Neural cell (in vitro differentiated cells): Measurements from ENCODE around the gene TRIM46.

Experiments used
- EP300 ChIP-seq: fragments of 450-650 bp; conservative IDR thresholded peaks from 2 replicates; pipeline ENCODE4 v1.6.1; 2014; ENCODE audit warnings: antibody characterized with exemption, mild to moderate bottlenecking, moderate library complexity; ENCODE audit not compliant: poor library complexity, severe bottlenecking
- EZH2 ChIP-seq: fragments of 200-600, 300-800 bp; shearing (Covaris generic), sonication (generic); IDR thresholded peaks from 2 replicates; pipeline ENCODE4 v1.6.1; 2014; ENCODE audit warnings: antibody characterized with exemption, low read length, borderline replicate concordance, mild to moderate bottlenecking; ENCODE audit not compliant: insufficient read depth, poor library complexity, severe bottlenecking
- MXI1 ChIP-seq: fragments of 450-650 bp; conservative IDR thresholded peaks from 2 replicates; pipeline ENCODE4 v1.6.1; 2014; ENCODE audit warnings: antibody characterized with exemption, mild to moderate bottlenecking; ENCODE audit not compliant: poor library complexity, severe bottlenecking
- POLR2AphosphoS5 ChIP-seq: IDR thresholded peaks from 2 replicates; pipeline ENCODE4 v1.6.1; 2012
- RAD21 ChIP-seq: fragments of 450-650 bp; conservative IDR thresholded peaks from 2 replicates; pipeline ENCODE4 v1.6.1; 2014; ENCODE audit warnings: antibody characterized with exemption, mild to moderate bottlenecking, moderate library complexity
- REST ChIP-seq: IDR thresholded peaks from 2 replicates; pipeline ENCODE4 v1.6.1; 2012; ENCODE audit warnings: borderline replicate concordance
- SMC3 ChIP-seq: fragments of 450-650 bp; conservative IDR thresholded peaks from 2 replicates; pipeline ENCODE4 v1.6.1; 2014; ENCODE audit warnings: antibody characterized with exemption, mild to moderate bottlenecking, moderate library complexity; ENCODE audit not compliant: poor library complexity
- TF ChIP-seq, protein P1 (sequence below): fragments of 450-650 bp; IDR thresholded peaks from 2 replicates; pipeline ENCODE4 v1.5.1; 2014; ENCODE audit warnings: antibody characterized with exemption, mild to moderate bottlenecking, moderate library complexity; ENCODE audit not compliant: poor library complexity, severe bottlenecking

GRCh38 chr1:155198547-155198906, 24.9 kb downstream of the TRIM46 start:
- TF ChIP-seq, protein P1, sequence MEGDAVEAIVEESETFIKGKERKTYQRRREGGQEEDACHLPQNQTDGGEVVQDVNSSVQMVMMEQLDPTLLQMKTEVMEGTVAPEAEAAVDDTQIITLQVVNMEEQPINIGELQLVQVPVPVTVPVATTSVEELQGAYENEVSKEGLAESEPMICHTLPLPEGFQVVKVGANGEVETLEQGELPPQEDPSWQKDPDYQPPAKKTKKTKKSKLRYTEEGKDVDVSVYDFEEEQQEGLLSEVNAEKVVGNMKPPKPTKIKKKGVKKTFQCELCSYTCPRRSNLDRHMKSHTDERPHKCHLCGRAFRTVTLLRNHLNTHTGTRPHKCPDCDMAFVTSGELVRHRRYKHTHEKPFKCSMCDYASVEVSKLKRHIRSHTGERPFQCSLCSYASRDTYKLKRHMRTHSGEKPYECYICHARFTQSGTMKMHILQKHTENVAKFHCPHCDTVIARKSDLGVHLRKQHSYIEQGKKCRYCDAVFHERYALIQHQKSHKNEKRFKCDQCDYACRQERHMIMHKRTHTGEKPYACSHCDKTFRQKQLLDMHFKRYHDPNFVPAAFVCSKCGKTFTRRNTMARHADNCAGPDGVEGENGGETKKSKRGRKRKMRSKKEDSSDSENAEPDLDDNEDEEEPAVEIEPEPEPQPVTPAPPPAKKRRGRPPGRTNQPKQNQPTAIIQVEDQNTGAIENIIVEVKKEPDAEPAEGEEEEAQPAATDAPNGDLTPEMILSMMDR = no peak
- TF ChIP-seq EZH2 (no peak), REST (no peak), RAD21 (no peak), EP300 (no peak), SMC3 (no peak), POLR2AphosphoS5 (no peak), MXI1 (no peak)
